GM21529 (cell line): ENCODE results near the gene ATP9A.
"Not testable (repeated sequence)": the region's sequence is repeated elsewhere in the genome, so short reads cannot be mapped to it uniquely, and the experiment has no call there.

Experiments used
- ATAC-seq: cut with Tn5 transposase; IDR thresholded peaks from one replicate; pipeline ENCODE4 v1.9.1; 2021; ENCODE audit not compliant: unreplicated experiment

ATP9A gene

GRCh38 chr20:51797357-51798025, 29.3 kb upstream of the ATP9A start:
- no peak for ATAC-seq

- ATAC-seq, result no peak
These were observed 28.1 kb upstream of the ATP9A start for GRCh38 chr20:51796340-51796739.

GRCh38 chr20:51792960-51793359, 24.8 kb upstream of the ATP9A start:
- no peak for ATAC-seq

GRCh38 chr20:51791626-51792025, 23.4 kb upstream of the ATP9A start:
- ATAC-seq, result no peak

- ATAC-seq, result no peak
These were observed 22.1 kb upstream of the ATP9A start for GRCh38 chr20:51790256-51790655.

- ATAC-seq, result no peak
These were observed 21.2 kb upstream of the ATP9A start for GRCh38 chr20:51789434-51789833.

GRCh38 chr20:51788822-51789221, 20.6 kb upstream of the ATP9A start:
- ATAC-seq, result no peak

GRCh38 chr20:51784299-51784698, 16.1 kb upstream of the ATP9A start:
- no peak for ATAC-seq

GRCh38 chr20:51778229-51778759, 10.1 kb upstream of the ATP9A start:
- ATAC-seq, result not testable (repeated sequence)

GRCh38 chr20:51775241-51775640, 7.1 kb upstream of the ATP9A start:
- no peak for ATAC-seq

GRCh38 chr20:51772236-51772635, 4.0 kb upstream of the ATP9A start:
- ATAC-seq, result no peak

- ATAC-seq, result no peak
These were observed 1.9 kb upstream of the ATP9A start for GRCh38 chr20:51769976-51770615.

GRCh38 chr20:51768759-51769517, 748 bp upstream of the ATP9A start:
- no peak for ATAC-seq

- peak; percentile 49 for ATAC-seq
These were observed 960 bp downstream of the ATP9A start for GRCh38 chr20:51766994-51767866.

- ATAC-seq, result not testable (repeated sequence)
These were observed 2.8 kb downstream of the ATP9A start for GRCh38 chr20:51765381-51765780.

- ATAC-seq, result no peak
These were observed 4.1 kb downstream of the ATP9A start for GRCh38 chr20:51763965-51764602.

GRCh38 chr20:51760905-51761546, 7.2 kb downstream of the ATP9A start:
- ATAC-seq, result no peak

GRCh38 chr20:51759769-51760510, 8.2 kb downstream of the ATP9A start:
- ATAC-seq, result no peak

- no peak for ATAC-seq
These were observed 9.1 kb downstream of the ATP9A start for GRCh38 chr20:51758978-51759544.
